Right lobe of liver (tissue), 6 donors: Measurements from ENCODE around the gene GMPR. TPM values are rescaled to one million over a fixed set of nuclear protein-coding genes. Genes with fewer than 3 reads are reported as not detected.

ENCODE experiments used
- ATAC-seq, 4 donors: fragments of 200-7000 bp; cut with Tn5 transposase; one replicate each; pipeline ENCODE4 v1.9.1; 2020; ENCODE audit warnings: mild to moderate bottlenecking in 4 of 4, moderate library complexity in 4 of 4
- DNase-seq, 3 donors: peaks; one replicate each; pipeline ENCODE4 v3.0.0-alpha.2; 2020
- H3K27ac ChIP-seq, 3 donors: fragments of 200-600 bp; one replicate each; pipeline ENCODE4 v1.8.0; 2022
- H3K27me3 ChIP-seq, 2 donors: fragments of 200-600 bp; one replicate each; pipeline ENCODE4 v1.8.0; 2022
- H3K36me3 ChIP-seq, 4 donors: fragments of 200-600 bp; sonication (generic) in 1 of 4; one replicate each; pipeline versions ENCODE4 v1.5.1 to v1.8.0; 2017 to 2022; ENCODE audit warnings: control low read depth in 1 of 4
- H3K4me1 ChIP-seq, 4 donors: fragments of 200-600 bp; sonication (generic) in 1 of 4; one replicate each; pipeline versions ENCODE4 v1.5.1 to v1.8.0; 2017 to 2022; ENCODE audit warnings: control low read depth in 1 of 4
- H3K4me3 ChIP-seq, 3 donors: fragments of 200-600 bp; one replicate each; pipeline ENCODE4 v1.8.0; 2022
- H3K9me3 ChIP-seq, 4 donors: fragments of 200-600 bp; sonication (generic) in 1 of 4; one replicate each; pipeline versions ENCODE4 v1.5.1 to v1.8.0; 2017 to 2022; ENCODE audit warnings: control low read depth in 1 of 4
- POLR2A ChIP-seq: fragments of 450-650 bp; IDR thresholded peaks from one replicate; pipeline ENCODE4 v1.6.1; 2017; ENCODE audit warnings: antibody characterized with exemption, mild to moderate bottlenecking
- WGBS: methylation state at CpG from one replicate; pipeline ENCODE4 v1.1.6; 2018; ENCODE audit warnings: low coverage, low lambda C conversion rate; ENCODE audit not compliant: insufficient coverage; ENCODE audit errors: missing lambda C conversion rate; 5-methylcytosine and 5-hydroxymethylcytosine counted together
- intact Hi-C, 2 donors: fragments of 100-400 bp; cut with DNase I; formaldehyde crosslinking; loops; one replicate each; pipeline versions ENCODE4 v1.11.2 to v1.14.1; 2022
- total RNA-seq, 6 experiments: library from RNA; depleted of rRNA in 2 of 6; stranded (reverse); fragments of >200 nt in 2 of 6; fragmentation: NEBNext Ultra II Directional in 3 of 6; extraction: Animal tissue kit (Norgen Biotek cat#: 25700) in 3 of 6; gene quantifications; one replicate each; pipeline versions ENCODE4 v1.1.0 to v1.2.4, GENCODE V29; 2016 to 2023
- TF ChIP-seq, protein P1 (sequence below), 4 donors: fragments of 200-600 bp in 3 of 4; fragments of 450-650 bp in 1 of 4; IDR thresholded peaks; one replicate each; pipeline versions ENCODE4 v1.5.1 to v1.8.0; 2016 to 2022; ENCODE audit warnings: antibody characterized with exemption in 4 of 4, mild to moderate bottlenecking in 2 of 4
- donor health status: DM: no; HTN: yes; CAD: no.
- donor health status: DM: no; HTN: no; CAD: no.
- donor health status: DM: no; HTN: no; CAD: no.
- donor health status: DM: no; HTN: yes; CAD: no.
- donor health status: DM: no; HTN: yes; CAD: no.

Gene GMPR
- total RNA-seq, 6 experiments from 2014 or later: 3.7 to 6.5 (median 4.9) TPM

DNA sequence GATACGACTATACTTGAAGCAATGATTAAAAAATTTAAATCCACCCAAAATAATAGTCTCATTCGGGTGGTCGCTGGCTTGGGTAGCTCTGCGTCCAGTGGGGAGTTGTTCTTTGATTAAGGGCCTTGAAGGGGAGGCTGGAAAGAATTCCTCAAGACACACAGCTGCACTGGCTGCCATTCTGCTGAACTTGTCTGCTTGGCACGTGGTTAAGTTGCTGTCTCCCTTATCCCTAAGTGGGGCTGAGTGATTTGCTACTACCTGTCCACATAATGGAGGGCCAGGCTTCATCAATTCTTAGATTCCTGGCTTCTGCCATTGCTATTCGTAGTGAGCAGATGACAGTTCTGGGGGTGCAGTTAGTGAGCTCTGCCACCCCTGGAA is 98.5 kb downstream of the GMPR start:
- ATAC-seq (no peak), DNase-seq (no peak)
- Histone ChIP-seq H3K27me3 (no peaks in the 10 kb centered on the region), H3K4me3 (no peak overlapping the region), H3K4me1 (peaks cover 0 to 9% (median 3%) of the 10 kb centered on the region in 4 donors), H3K36me3 (no peaks in the 10 kb centered on the region), H3K27ac (no peak overlapping the region), H3K9me3 (no peaks in the 10 kb centered on the region)
- TF ChIP-seq, protein P1, sequence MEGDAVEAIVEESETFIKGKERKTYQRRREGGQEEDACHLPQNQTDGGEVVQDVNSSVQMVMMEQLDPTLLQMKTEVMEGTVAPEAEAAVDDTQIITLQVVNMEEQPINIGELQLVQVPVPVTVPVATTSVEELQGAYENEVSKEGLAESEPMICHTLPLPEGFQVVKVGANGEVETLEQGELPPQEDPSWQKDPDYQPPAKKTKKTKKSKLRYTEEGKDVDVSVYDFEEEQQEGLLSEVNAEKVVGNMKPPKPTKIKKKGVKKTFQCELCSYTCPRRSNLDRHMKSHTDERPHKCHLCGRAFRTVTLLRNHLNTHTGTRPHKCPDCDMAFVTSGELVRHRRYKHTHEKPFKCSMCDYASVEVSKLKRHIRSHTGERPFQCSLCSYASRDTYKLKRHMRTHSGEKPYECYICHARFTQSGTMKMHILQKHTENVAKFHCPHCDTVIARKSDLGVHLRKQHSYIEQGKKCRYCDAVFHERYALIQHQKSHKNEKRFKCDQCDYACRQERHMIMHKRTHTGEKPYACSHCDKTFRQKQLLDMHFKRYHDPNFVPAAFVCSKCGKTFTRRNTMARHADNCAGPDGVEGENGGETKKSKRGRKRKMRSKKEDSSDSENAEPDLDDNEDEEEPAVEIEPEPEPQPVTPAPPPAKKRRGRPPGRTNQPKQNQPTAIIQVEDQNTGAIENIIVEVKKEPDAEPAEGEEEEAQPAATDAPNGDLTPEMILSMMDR (IDR thresholded peaks at IDR 0.05): no peak
- no peak for TF ChIP-seq POLR2A
- intact Hi-C loops: loop anchor here in 1 of 2 donors (10.0 kb wide), 1 partner anchor 68 kb away; no protein-coding TSS in a partner anchor
- WGBS: 87% methylated on average over 2 of the region's 6 CpGs

DNA sequence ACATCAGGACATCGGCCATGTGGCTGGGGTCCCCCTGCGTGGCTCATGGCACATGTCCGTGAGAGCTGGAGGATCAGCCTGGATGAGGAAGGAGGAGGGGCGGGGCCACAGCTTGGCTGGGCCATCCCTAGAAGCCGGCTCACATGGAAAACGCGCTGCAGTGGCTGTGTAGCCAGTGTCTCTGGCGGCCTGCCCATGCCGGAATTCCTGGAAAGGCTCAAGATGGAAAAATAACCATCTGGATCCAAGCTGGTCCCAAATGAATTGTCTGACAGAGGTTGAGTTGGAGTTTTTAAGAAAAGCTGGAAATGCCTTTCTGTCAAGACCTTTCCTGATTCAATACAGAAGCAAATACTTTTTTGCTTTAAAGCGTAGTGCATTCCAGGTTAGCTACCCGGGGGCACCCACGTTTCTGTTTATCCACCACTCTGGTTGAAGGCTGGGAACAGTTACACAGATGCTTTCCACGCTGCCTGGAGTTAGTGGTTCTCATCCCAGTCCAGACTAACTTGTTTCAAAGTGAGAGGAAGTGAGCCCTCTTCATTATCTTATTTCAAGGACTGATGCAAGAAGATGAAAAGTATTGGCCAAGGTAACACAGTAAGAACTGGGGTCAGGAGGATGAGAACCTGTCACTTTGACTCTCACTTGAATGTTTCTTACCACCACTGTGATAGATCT is 99.0 kb downstream of the GMPR start:
- Histone ChIP-seq H3K4me3 (no peak overlapping the region), H3K36me3 (no peaks in the 10 kb centered on the region), H3K27ac (no peak overlapping the region), H3K27me3 (no peaks in the 10 kb centered on the region), H3K4me1 (peaks cover 0 to 6% (median 2%) of the 10 kb centered on the region in 4 donors), H3K9me3 (no peaks in the 10 kb centered on the region)
- intact Hi-C loops: loop anchor here in 1 of 2 donors (10.0 kb wide), 1 partner anchor 67 kb away; no protein-coding TSS in a partner anchor
- TF ChIP-seq, protein P1 (IDR thresholded peaks at IDR 0.05): no peak
- no peak for TF ChIP-seq POLR2A
- WGBS: 49% methylated on average over 7 of the region's 13 CpGs
- DNase-seq (peak; percentile 71 to 79 (median 77)), ATAC-seq (peak; percentile 51 to 74 (median 66))

DNA sequence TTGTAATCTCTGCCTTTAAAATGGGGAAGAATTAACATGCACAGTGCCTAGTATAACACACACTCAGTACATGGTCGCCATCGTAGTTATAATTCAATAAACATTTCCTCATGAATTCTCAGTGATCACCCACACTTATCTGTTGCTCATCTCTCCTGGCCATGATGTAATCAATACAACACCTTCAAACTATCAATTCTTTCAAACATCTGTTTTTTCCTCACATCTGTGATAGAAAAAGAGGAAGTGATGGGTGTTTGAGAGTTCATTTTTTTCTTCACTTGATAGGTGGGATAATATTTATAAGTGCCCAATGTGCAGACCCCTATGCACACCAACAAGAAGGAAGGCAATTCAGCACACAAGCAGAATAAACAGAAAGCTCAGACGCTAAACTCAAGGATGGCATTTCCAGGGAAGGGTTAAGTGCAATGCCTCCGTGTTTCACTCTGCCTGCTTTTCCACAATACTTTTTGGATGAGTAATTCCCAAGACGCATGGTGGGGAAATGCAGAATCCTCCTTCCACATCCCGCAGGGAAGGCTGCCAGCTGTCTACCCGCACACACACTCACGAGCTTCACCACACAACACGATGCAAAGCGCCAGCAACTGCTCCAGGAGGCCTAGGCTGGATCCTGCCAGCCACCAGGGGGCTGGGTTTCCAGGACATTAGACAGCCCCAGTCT is 100.3 kb downstream of the GMPR start:
- TF ChIP-seq, protein P1 (IDR thresholded peaks at IDR 0.05): no peak
- TF ChIP-seq POLR2A: no peak
- Histone ChIP-seq H3K4me3 (no peak overlapping the region), H3K4me1 (peaks cover 0 to 2% (median 0%) of the 10 kb centered on the region in 4 donors), H3K9me3 (no peaks in the 10 kb centered on the region), H3K36me3 (no peaks in the 10 kb centered on the region), H3K27me3 (no peaks in the 10 kb centered on the region), H3K27ac (no peak overlapping the region)
- DNase-seq: no peak
- intact Hi-C loops: loop anchor here in 1 of 2 donors (10.0 kb wide), 1 partner anchor 66 kb away; no protein-coding TSS in a partner anchor
- peak in 2 of 4 donors; percentile 11 to 29 for ATAC-seq
- WGBS: 77% methylated on average over 9 of the region's 10 CpGs

DNA sequence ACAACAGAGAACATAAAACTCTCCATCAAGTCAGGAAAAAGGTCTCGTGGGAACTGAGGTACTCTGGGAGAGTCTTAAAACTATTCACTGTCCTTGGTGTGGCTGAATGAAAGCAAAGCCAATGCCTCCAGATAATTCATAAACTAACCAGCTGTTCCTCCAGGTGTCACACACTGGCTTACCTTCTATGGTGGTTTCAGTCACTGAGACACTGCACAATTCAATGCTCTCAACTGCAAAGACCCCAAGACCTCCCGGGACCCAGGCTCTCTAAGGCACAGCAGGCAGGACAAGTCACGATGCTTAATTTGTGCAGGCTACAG is 100.8 kb downstream of the GMPR start:
- no peak overlapping the region for H3K27ac ChIP-seq
- ATAC-seq (no peak), DNase-seq (no peak)
- WGBS: 100% methylated on average over 3 of the region's 3 CpGs
- H3K9me3 ChIP-seq: no peaks in the 10 kb centered on the region
- no peaks in the 10 kb centered on the region for H3K27me3 ChIP-seq
- H3K4me1 ChIP-seq: no peaks in the 10 kb centered on the region
- TF ChIP-seq POLR2A: no peak
- TF ChIP-seq, protein P1 (IDR thresholded peaks at IDR 0.05): peak in 1 of 4 donors; percentile 7
- intact Hi-C loops: loop anchor here in 1 of 2 donors (10.0 kb wide), 1 partner anchor 66 kb away; no protein-coding TSS in a partner anchor
- H3K36me3 ChIP-seq: no peaks in the 10 kb centered on the region
- no peak overlapping the region for H3K4me3 ChIP-seq
